ENCODE results near the gene NFE2L1.
"Not testable (repeated sequence)": the region's sequence is repeated elsewhere in the genome, so short reads cannot be mapped to it uniquely, and the experiment has no call there.

Gene NFE2L1, protein sequence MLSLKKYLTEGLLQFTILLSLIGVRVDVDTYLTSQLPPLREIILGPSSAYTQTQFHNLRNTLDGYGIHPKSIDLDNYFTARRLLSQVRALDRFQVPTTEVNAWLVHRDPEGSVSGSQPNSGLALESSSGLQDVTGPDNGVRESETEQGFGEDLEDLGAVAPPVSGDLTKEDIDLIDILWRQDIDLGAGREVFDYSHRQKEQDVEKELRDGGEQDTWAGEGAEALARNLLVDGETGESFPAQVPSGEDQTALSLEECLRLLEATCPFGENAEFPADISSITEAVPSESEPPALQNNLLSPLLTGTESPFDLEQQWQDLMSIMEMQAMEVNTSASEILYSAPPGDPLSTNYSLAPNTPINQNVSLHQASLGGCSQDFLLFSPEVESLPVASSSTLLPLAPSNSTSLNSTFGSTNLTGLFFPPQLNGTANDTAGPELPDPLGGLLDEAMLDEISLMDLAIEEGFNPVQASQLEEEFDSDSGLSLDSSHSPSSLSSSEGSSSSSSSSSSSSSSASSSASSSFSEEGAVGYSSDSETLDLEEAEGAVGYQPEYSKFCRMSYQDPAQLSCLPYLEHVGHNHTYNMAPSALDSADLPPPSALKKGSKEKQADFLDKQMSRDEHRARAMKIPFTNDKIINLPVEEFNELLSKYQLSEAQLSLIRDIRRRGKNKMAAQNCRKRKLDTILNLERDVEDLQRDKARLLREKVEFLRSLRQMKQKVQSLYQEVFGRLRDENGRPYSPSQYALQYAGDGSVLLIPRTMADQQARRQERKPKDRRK

DNA sequence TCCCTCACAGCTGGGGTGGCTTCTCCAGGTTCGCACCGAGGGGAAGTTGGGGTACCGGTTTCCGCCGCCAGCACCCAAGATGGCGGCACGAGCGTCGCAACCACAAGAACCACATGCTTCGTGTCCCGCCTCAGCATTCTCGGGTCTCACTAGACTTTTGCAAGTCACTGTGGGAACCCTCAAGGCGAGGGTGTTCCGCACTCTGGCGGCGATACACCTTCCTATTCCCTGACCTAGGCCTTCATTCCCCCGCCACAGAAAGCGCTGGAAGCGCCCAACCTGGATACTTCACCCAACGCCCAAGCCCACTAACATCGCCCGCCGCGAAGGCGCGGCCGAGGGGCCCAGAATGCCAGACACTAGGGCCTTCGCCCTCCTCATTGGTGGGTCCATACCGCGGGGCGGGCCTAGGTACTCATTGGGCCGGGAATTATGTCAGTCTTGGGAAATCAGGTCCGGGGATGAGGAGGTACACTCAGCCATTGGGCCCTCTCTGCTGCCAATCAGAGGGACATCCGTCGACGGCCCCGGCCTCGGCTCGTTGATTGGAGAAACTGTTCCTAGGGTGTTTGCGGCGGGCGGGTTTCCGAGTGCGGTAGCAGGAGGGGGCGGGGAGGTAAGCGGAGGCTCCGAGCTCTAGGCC lies at the start of gene NFE2L1:
Gene NFE2L1 (plus strand): TSS at position 619 of the 643 bp plus-strand sequence. CDS start 2,760 bp downstream, outside the sequence.
- peak; percentile 100 for DNase-seq

DNA sequence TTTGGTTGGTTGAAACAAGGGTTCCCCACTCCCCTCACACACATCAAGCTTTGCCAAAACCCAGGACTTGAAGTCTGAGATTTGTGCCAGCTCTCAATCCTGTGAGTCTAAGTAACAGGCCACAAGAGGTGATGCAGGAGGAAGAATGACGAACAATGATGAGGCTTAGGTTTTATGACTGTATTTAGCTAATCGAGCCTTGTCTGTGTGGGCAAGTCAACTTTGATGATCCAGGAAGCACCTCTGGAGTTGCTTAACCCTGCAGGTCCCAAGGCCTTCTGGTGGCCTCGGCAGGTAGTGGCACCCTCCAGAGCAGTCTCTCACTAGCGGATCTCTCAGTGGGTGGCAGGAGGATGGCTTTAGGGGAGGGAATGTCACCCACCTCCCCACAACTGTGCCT lies 48.6 kb upstream of the NFE2L1 start:
- DNase-seq: peak; percentile 89

DNA sequence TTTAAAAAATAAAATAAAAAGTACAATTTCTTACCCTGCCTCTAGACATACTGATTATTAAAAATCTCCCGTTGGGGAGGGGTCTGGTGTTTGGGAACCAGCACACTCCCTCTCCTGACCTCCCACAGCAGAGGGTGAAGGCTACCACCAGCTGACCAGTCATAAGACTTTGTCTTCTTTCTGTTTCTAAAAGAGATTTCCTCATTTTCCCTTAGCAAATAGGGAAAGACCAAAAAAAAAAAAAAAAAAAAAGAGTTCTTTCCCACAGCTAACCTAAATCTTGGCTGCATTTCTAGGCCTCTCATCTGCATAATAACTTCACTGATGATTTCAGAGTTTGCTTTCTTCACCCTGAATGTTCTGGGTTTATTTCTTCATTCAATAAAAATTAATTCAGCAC lies 47.0 kb upstream of the NFE2L1 start:
- DNase-seq: peak; percentile 19

DNA sequence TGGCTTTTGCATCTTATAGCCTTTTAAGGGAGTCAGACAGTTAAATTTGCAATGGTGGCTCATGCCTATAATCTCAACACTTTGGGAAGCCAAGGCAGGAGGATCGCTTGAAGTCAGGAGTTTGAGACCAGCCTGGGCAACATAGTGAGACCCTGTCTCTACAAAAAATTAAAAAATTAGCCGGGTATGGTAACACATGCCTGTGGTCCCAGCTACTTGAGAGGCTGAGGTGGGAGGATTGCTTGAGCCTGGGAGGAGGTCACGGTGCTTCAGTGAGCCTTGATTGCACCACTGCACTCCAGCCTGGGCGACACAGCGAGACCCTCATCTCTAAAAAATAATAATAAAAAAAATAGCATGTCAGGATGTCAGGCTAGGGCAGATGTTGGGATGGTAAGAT lies 46.5 kb upstream of the NFE2L1 start:
- not testable (repeated sequence) for DNase-seq

DNA sequence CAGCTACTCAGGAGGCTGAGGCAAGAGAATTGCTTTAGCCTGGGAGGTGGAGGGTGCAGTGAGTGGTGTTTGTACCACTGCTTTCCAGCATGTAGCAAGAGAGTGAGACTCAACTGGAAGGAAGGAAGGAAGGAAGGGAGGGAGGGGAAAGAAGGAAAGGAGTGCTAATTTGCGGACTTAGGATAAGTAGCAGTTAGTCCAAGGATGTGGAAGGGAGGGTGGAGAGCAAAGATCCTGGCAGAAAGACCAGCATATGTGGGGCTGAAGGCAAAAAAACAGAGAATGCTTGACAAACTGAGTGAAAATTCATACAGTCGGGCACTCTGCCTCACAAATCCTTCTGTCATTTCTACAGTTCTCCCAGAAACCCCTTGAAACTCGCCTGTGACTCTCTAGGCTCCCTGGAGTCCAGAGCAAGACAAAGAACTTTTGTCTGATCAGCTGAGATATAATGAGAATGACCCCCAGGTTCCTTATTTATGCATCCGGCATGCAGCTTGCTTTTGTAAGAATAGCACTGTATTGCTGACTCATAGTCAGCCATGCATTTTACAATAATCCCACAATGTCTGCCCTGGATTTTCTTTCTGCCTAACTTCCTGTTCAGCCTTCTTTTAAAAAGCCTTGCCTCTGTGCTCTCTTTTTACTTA lies 45.8 kb upstream of the NFE2L1 start:
- peak; percentile 97 for DNase-seq

DNA sequence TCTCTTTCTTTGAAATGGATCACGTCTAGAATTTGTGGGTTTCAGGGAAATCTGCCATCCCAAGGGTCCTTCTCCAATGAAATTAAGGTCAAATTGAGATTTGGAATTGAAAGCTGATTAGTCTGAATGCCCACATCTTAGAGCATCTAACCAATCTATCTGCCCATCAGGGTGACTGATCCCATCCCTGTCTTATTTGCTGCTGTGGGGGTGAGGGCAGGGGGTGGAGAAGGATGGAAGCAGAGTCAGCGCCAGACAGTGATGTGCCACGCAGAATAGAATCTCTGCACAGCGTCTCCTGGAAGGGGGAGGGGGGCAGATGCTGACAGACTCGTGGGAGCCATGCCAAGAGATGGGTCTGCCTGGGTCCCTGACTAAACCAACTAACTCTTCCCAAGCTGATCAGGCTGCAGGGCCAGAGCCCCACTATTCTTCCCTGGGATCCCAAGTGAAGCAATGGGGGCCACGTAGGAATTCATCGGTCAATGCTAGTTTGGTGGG lies 45.2 kb upstream of the NFE2L1 start:
- peak; percentile 99 for DNase-seq

DNA sequence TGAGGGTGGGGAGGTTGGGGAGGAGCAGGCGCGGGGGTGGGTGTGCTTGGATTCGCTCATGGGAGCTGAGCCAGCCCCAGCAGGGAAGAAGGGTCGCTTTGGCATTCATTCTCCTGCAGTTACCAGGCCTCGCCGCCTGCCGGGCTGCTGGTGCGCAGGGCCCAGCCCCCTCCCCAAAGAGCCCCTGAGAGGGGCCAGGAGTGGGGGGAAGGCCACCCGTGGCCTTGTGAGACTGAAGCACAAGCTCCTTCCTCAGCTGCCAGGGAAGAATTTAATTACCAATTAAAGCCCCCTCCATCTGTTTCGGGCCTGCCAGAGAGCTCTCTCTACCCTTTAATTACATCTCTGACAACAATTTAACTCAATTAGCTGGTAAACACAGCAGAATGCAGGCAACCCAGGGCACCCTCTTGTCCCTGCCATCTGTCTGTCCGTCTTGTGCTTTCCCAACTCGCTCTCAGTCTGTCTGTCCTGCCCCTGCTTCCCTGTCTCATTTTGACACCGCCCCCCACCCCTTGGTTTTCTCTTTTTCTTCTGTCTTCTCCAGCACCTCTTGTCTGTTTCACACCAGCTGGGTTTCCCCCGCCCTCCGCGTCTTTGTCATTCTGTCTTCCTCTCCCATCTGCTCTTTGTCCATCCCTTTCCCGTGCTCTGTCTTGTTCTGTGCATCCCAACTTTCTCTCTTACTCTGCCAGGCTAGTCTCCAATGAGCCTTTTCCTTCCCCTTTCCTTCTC lies 44.6 kb upstream of the NFE2L1 start:
- DNase-seq: peak; percentile 100

DNA sequence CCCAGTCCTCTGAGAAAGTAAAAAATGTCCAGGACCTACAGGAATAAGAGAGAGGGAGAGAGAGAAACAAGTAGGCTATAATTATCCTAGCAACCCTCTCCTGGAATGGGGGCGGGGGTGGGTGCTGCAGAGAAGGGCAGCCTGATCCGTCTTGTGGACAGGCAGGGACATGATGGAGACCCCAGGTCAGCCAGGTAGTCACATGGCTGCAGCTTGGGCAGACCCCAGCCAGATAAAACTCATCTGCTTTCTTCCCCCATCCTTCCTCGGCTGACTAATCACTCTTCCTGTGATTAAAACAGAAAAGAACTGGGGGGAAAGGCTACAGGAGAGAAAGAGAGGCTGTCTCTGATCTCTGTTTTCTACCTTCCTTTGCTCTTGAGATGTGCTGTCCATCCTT lies 43.2 kb upstream of the NFE2L1 start:
- peak; percentile 91 for DNase-seq

DNA sequence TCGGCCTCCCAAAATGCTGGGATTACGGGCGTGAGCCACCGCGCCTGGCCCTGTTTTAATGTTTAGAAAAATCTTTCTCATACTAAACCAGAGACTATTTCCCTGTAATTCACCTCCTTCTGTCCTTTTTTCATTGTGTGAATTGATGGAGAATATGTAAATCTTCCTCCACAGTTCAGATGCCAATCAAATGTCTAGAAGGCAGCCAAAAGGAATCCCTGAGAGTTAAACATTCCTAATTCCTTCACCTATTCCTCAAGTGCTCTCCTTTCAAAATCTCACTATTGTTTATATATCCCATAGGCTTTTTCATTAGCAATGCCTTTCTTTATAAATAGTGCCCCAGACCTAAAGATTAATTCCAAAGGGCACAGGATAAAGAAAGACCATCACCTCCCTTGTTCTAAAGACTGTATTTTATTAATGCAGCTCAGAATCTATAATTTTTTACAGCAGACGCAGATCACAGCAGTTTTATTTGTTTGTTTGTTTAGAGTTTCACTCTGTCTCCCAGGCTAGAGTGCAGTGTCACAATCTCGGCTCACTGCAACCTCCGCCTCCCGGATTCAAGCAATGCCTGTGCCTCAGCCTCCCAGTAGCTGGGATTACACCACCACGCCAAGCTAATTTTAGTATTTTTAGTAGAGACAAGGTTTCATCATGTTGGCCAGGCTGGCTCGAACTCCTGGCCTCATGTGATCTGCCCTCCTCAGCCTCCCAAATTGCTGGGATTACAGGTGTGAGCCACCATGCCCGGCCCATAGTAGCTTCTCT lies 41.0 kb upstream of the NFE2L1 start:
- no peak for DNase-seq

DNA sequence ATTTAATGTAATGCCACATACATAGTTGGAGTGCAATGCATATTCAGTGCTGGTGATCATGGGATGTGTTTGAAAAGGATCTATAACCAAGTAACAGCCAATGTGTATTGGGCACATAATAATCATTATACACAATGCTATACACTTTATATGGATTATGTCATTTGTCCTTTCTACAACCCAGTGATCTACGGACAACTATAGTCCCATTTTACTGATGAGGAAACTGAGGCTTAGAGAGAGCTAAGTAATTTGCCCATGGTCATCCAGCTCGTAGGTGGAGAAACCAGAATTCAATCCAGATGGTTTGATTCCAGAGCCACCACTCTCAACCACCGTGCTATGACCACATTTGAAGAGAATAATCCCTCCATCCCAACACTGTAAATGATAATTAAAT lies 38.0 kb upstream of the NFE2L1 start:
- no peak for DNase-seq

DNA sequence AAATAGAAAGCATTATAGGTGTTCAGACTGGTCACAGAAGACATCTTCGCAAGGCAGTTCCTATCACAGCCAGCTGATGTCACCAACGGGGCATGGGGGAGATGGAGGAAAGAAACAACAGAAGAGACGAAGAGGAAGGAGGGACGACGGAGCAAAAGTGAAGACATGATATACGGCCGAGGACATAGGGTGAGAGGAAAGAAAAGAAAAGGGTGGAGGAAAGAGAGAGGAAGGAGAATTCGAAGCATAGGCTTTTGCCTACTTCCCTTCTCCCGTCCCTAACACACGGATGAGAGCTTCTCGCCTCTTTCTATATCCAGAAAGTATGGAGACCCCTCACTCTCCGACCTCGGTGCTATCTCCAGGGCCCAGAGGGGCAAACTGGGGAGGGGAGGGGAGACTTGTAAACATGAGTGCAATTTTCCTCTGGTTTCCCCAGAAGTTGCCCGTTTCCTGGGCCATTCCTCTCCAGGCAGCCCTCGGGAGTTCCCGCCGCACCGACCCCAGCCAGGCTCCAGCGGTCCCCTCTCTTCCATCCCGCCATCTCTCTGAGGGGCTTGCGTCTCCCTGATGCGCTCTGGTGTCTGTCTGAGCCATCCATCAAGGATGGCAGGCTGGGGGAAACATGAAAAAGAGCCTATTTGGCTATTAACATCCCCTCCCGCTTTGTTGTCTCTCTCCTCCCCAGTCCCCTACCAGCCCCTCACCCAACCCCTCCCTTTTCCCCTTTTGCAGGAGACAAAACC lies 36.6 kb upstream of the NFE2L1 start:
- peak; percentile 94 for DNase-seq

DNA sequence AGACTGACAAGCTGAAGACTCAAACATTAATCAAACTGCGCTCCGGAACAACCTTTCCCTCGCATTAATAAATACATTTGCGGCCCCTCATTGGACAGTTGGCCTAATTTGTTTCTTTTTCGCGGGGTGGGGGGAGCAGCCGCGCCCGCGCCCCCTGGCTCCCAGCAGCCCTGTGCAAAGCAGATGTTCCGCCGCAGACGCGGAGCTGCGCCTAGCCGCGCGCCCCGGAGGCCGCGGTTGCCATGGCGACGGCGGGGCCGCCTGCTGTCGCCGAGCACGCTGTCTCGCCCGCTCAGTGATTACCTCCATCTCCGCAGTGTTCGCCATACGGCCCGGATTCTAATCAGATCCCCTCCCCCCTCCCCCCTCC lies 36.0 kb upstream of the NFE2L1 start:
- peak; percentile 99 for DNase-seq

DNA sequence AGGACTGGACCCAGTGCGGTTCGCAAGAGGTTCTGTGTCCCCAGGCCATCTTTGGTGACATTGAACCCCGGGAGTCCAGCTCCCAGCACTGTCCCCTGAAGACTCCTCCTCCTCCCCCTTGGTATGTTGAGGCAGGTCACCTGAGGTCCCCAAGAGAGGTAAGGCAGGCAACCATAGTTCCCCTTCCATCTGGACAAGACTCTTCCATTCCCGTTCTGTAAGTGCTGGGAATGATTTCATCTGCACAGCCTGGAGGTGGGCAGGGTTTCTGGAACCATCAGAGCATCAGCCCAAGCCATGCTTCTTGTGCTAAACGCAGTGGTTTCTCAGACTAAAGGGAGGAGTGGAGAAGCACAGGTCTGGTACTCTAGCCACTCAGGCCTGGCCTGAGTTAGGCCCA lies 35.5 kb upstream of the NFE2L1 start:
- DNase-seq: peak; percentile 74

DNA sequence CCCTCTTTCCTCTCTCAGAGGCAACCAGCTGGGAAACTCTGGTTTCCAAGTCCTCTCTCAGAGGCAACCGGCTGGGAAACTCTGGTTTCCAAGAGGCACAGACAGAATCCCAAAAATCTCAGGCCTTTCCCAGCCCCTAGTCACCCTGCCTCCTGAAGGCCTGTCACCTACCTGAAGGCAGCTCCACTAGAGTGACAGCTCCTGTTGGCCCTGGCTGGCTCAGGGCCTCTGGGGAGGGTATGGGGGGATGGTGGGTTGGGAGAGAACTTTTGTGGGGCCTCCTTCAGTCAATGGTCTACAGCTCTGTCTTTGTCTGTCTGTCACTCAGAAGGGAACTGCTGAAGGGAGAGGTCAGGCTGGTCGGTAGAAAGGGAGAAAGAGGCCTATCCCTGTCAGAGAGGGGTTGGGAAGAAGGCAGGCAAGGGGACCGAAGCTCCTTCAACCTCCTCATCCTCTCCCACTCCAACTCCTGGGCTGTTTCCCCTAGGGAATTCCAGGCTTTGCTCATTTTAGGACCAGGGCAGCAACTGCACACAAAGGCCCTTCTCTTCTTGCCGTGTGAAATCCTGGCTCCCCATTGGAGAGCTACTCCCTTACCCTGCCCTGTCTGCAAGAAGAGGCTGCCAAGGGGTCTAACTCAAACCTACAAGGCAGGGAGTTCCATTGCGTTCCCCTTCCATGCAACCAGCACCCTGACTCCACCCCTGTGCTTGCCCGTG lies 34.1 kb upstream of the NFE2L1 start:
- DNase-seq: peak; percentile 67

DNA sequence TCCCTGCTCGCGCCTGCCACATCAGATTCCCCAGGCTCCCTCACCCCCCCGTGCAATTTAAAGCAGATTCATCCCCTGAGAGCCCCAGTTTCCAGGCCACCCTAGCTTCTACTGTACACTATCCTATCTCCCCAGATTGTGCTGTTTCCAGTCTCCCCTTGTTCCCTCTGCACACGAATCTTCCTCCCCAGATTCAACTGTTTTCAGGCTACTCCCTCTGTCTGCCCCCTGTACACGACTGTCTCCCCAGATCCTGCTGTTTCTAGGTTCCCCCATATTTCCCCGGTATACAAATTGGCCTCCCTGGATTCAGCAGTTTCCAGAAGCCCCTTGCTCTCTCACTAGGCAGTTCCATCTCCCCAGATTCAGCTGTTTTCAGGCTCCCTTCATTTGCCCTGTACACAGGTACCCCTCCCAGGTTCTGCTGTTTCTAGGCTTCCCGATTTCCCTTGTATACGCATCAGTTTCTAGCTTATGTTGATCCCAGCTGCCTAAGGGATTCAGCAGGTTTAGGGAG lies 33.5 kb upstream of the NFE2L1 start:
- peak; percentile 98 for DNase-seq

DNA sequence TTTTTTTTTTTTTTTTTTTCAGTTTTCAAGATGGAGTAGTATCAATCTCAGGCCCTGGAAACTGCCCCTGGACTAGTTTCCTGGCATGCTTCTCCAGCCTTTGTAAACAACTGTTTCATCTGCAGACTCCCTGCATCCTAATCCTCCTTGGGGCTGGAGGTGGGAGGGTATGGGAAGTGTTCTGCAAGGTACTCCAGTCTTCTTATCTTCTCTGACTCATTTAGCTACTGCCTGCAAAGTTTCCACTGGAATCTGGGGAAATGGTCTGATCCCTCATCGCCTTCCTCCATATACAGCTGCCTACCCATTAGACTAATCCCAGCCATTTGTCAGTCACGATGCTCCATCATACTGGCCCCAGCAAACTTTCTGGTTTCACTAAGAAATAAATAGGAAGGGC lies 32.0 kb upstream of the NFE2L1 start:
- DNase-seq: peak; percentile 53

DNA sequence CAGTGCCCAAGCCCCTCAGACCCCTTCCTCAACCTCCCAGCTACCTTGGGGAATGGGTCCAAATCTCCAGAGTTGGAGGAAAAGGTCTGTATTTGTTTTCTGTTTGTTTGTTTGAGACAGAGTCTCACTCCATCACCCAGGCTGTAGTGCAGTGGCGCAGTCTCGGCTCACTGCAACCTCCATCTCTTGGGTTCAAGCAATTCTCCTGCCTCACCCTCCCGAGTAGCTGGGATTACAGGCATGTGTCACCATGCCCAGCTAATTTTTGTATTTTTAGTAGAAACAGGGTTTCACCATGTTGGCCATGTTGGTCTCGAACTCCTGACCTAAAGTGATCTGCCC lies 30.4 kb upstream of the NFE2L1 start:
- DNase-seq: not testable (repeated sequence)

DNA sequence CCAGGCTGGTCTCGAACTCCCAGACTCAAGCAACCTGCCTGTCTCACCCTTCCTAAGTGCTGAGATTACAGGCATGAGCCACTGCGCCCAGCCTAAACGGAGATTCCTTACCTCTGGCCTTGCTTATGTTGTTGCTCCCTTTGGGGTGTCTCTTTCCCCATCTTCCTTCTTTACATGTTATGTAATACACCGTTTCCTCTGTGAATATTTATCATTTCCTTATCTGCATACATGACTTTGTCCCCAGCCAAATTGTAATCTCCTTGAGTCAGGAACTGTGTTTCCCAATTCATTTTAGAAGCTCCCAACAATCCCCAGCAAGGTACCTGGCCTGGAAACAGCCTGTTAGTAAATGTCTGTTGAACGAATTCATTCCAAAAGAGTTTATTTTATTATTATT lies 26.2 kb upstream of the NFE2L1 start:
- no peak for DNase-seq

DNA sequence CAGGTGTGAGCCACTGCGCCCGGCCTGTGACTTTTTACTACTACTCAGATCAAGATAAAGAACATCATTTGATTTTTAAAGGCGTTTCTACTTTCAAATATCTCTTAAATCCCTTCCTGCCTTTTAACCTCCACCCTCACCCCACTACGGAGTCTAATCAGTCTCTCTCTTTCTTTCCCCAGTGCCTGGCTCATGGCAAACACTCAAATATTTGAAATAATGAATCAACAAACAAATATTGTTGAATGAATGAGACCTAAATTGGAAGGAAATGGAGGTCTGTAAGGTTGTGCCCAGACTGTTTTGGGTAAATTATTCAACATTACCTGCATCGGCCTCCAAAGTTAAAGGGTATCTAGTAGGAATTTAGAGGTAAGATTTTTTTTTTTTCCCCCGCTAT lies 25.3 kb upstream of the NFE2L1 start:
- no peak for DNase-seq

Measured in NCI-H69 (cell line).